GM18519 (cell line): ENCODE data around the gene THUMPD2.

Experiments
- ATAC-seq: cut with Tn5 transposase; IDR thresholded peaks from one replicate; pipeline ENCODE4 v1.9.1; 2021; ENCODE audit warnings: mild to moderate bottlenecking, moderate library complexity; ENCODE audit not compliant: unreplicated experiment, low FRiP score

Gene THUMPD2

DNA sequence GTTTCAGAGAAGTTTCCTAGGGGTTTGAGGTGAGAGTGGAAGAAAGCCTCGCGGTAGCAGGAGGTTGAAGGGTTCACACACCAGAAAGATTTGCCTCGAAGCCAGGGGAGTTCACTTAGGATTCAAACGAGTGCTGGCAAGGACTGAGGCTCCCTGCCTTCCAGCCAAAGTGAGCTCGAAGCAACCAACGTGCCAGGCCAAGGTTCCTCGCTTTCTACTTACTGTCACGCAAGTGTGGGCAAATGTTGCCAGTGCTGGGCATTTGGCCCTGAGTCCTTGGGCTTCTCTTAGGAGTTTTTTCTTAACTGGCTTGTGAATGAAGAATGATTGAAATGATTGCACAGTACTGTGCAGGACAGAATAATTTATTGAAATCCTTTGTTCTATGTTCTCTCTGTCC lies 59.7 kb downstream of the THUMPD2 start:
- no peak for ATAC-seq

DNA sequence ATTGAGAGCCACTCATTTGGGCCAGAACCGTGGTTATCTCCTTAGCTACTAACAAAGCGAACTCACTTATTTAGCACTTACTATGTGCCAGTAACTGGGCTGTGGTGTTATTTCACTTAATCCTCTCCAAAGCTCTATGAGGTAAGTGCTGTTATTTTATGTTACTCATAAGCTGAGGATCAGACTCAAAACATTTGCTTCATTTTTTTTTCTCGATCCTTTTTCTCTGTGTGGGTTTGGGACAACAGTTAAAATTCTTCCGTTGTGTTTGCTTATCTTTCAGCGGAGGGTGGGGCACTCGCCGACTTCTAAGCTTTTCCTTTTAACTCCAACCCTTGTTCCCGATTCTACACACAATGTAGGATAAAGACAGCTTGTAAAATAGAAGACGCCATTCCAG lies 60.6 kb downstream of the THUMPD2 start:
- ATAC-seq, result no peak

DNA sequence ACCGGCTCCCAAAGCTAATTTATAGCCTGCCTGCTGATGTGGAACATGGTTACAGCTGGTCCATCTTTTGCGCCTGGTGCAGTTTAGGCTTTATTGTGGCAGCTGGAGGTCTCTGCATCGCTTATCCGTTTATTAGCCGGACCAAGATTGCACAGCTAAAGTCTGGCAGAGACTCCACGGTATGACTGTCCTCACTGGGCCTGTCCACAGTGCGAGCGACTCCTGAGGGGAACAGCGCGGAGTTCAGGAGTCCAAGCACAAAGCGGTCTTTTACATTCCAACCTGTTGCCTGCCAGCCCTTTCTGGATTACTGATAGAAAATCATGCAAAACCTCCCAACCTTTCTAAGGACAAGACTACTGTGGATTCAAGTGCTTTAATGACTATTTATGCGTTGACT lies 62.0 kb downstream of the THUMPD2 start:
- ATAC-seq, result no peak

DNA sequence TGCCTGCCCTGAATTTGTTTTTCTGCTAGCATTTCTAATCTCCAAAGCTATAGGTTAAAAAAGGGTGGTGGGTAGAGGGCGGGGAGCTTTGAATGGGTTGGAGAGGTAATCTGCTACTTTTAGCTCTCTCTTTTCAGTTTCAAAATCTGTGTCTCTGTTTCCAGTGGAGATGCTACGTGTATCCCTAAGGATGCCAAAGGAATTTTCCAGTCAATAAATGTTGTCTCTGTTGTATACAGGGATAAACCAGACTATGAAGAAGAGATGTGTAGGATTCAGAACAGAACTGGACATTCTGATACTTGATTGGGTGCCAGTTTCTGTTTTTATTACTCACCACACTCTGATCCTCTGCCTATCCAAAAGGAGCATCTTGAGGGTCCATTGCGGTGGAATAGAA lies 63.2 kb downstream of the THUMPD2 start:
- no peak for ATAC-seq

DNA sequence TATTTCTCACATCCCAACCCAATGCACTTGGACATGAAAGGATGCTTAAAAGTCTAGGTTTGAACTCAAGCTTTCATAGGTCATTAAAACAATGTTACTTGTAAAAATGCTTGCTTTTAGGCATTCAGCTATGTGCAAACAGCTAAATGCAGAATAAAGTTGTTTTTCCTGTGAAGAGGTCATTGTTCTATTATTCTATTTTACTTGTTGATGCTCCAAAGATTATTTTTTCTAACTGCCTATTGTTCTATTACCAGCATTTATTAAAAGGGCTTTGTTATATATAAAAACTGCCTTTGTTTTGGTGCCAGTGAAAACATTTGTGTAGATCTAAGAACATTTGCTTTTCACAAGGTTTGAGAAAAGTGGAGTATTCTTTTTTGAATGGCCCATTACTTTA lies 64.0 kb downstream of the THUMPD2 start:
- no peak for ATAC-seq

DNA sequence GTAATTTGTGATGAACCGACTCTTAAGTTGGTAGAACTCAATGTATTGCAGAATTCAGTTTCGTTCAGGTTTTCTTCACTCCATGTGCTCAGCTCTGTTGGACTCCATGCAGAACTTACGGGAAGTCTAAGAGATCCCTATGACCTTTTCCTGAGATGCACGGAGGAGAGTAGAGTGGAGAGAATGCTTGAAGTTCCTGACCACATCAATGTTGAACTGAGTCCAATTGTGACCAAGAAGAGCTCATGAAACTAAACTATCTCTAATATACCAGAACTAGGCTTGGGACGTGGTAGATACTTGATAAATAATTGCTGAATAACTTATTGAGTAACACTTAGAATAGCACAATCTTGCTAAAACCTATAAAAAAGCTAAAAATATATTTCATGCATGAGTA lies 66.1 kb downstream of the THUMPD2 start:
- ATAC-seq, result no peak

DNA sequence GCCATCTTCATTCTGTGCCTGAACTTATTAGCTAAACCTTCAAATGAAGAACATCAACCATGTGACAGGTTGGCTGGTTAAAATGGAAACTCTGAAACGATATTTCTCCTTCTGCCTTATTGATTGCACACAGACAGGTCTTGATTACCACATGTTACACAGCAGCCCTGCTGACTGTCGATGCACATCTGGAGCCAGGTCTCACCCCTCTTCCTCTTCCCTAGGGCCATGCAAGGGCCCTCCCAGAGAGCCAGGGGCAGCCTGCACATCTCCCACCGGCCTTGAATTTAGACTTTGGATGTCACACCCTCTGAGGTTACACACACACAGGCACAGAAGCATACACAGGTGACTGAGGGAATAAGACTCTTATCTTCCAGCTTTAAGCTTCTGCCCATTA lies 68.3 kb downstream of the THUMPD2 start:
- ATAC-seq, result no peak

DNA sequence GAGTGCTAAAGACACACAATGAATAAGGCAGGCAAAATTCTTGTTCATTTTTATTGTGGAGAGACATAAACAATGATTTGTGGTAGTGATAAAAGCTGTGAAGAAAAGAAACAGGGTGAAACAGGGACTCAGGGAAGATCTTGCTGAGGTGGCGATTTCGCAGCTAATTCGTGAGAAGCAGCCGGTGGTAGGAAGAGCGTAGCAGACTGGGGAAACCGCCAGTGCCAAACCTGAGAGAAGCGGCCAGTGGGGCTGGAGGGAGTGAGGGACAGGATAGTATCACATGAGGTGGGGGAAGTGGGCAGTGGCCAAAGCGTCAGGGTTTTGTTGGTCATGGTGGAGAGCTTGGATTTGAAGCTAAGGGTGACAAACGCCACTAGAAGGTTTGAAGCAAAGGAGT lies 71.1 kb downstream of the THUMPD2 start:
- no peak for ATAC-seq

DNA sequence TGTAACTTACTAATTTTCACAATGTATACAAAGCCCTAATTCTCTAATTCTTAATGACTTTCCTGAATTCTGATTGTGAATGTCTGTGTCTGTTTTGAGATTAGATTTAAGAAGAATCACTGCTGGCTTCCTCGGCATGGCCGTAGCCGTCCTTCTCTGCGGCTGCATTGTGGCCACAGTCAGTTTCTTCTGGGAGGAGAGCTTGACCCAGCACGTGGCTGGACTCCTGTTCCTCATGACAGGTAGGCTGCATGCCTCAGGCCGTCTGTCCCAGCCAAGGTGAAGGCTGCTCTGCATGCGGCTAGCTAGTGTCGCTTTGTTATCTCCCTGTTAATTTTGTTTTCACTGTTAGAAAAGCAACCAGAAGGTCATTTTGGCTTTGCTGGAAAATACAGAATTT lies 72.1 kb downstream of the THUMPD2 start:
- ATAC-seq, result no peak

DNA sequence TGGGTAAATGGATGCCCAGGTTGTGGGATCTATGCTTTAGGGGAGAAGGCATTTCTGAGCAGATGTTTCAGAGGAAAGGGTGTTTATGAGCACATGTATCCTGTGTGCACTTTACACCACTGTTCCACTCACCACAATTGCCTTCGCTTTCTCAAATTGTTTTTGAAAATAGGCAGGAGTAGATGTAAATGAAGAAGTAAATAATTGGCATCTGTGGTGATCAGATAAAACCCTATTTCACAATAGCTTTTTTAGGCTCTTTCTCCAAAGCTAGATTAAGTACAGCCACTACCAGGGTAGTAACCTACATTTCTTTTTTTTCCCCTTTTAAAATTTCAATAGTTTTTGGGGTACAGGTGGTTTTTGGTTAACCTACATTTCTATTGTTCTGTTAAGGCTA lies 72.7 kb downstream of the THUMPD2 start:
- ATAC-seq, result no peak

DNA sequence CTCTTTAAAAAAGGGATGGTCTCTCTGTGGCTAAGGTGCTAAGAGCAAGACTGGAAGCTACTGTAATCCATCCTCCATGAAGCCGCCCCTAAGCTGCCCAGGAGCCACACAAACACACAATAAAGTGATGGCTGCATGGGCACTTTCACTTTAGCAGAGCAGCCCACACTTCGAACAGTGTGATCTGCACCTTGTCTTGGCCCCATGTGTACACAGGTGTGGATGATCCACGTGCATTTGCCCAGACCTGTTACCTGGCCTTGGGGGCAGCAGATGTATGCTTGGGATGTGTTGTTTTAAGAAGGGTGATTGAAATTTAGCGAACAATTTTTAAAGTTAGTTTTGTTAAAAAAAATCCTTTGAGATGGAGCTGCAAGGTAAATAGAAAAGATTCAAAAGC lies 73.4 kb downstream of the THUMPD2 start:
- no peak for ATAC-seq

DNA sequence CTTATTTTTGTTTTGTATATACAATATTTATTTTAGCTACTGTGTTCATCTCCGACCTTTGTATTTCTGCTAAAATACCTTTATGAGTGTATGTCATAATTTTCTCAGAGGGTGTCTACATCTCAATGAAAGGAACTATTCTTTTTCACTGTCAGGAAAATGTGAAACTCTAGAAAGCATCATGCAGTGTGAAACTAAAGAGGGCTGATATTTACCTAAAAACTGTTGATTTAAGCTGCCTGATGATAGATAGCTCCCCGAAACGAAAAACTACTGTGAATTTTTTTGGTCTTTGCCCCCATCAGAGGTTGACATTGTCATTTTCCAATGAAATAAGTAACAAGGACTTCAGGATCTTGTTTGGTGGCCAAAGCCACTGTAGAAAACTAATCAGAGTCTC lies 74.5 kb downstream of the THUMPD2 start:
- no peak for ATAC-seq

DNA sequence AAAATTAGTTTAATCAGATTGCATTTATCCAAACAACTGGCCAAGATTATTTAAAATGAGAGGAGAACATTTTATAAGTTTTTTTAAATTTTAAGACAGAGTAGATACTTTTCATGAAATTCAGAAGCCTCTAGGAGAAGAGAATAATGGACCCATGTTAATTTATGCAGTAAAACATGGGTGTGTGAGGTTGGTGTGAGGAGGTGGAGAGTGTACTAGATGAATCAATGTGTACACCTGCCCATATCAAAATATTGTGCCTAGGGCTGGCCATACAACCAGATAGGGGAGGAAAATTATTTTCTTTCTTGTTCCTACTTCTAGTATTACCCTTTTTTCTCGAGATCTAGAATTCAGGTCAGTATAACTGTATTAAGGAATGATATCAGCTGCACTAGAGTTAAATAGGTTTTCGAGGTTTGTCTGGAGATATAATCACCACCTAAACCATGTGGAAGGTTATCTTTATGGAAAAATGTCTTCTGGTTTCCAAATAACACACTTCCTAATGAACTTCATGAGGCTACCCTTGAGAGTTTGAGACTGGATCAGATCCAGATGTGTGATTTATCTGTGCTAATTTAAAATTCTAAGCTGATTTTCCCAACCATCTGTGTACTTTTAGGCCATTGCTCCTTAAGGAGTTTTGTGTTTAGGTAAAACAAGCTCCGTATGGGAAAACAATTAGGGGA lies 75.7 kb downstream of the THUMPD2 start:
- no peak for ATAC-seq

DNA sequence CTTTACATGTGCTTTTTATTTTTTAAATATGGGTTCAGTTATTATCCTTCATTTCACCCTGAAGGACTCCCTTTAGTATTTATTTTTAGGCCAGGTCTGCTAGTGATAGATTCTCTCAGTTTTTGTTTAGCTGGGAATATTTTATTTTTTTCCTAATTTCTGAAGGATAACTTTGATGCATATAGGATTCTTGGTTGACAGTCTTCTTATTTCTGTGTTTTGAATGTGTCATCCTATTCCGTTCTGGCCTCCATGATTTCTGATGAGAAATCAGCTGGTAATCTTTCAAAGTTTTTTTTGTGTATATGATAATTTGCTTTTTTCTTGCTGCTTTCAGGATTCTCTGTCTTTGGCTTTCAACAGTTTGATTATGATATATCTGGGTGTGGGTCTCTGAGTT lies 77.9 kb downstream of the THUMPD2 start:
- ATAC-seq, result no peak

DNA sequence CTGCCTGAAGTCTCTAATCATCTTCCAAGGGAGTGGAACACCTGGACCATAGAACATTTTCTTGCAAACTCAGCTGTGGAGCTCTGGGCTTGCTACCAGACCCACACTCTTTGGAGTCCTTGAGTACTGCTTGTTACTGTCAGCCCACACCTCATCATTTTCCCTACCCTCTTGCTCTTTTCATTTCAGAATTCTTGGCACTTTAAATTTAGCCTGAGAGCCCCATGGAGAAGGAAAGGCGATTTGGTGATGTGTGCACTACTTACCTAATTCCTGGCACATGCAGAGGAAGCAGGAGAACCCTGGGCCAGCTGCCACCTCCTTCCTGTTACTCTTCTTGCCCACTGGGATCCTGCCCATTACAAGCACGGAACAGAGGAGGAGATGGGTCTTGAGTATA lies 81.6 kb downstream of the THUMPD2 start:
- ATAC-seq, result no peak

DNA sequence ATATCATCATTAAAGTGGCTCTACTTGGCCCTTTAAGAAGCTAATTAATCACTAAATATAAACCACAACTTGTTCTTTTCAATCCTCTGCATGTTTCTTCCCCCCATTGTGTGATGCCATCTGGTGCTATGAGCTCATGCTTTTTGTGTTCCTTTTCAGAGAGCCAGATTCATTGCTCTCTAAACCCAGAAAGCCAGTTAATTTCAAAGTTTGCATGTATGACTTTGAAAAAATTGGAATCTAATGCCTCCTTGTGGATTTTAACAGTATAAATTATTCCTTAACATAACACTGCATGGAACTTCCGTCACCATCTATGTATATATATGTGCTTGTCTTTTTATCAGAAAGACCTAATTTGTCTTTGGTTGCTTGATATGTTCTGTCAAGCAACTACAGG lies 82.2 kb downstream of the THUMPD2 start:
- no peak for ATAC-seq

DNA sequence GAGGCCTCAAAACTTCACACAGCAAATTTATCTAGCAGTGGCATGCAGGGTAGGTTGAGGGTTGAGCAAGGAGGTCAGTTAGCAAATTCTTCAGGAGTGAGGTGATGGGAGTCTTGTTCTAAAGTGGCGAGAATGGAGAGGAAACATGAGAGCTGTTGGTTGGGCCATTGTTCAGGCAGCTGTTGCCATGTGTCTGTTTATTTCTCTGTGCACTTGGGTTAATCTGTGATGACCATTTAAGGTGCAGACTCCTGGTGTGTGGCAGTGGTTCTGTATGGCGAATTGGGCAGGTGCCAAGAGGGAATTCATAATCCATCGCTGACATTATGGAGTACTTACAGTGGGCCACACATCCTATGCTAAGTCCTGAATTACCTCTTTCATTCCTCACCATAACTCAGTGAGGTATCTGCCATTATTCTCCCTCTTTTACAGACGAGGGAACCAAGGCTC lies 82.9 kb downstream of the THUMPD2 start:
- ATAC-seq, result no peak

DNA sequence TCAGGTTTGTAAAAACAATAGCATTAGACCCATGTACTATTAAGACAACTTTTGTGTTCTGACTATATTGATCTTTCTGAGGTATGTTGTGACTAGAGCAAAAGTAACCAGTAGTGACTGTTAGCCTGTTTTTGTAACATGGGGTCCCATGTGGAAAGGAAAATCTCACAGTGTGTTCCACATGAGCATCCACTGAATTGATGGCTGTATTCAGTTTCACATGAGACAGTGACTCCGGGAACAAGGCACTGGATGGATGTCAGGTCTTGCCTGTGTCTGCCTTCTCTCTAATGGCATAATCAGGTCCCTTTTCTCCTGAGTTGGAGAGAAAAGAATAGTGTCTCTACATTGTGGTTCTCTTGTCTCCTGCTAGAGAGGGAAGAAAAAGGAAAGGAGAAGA lies 85.8 kb downstream of the THUMPD2 start:
- ATAC-seq, result no peak

DNA sequence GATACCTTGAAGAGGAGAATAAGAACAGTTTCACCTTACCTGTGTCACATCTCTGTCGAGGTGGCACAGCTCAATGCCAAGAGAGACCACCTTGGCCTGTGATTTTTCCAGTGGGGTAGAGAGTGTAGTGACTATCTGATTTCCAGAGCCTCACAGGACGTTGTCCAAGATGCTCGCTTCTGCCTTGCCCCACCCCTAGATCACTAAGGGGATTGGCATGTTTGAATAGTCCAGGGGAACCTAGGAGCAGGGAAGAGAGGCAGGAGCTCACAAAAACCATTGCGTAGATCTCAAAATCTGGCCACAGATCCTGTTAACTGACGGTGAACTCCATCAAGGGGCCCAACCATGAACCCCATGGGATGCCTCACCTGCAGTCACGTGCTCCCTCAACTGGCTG lies 89.2 kb downstream of the THUMPD2 start:
- ATAC-seq, result no peak

DNA sequence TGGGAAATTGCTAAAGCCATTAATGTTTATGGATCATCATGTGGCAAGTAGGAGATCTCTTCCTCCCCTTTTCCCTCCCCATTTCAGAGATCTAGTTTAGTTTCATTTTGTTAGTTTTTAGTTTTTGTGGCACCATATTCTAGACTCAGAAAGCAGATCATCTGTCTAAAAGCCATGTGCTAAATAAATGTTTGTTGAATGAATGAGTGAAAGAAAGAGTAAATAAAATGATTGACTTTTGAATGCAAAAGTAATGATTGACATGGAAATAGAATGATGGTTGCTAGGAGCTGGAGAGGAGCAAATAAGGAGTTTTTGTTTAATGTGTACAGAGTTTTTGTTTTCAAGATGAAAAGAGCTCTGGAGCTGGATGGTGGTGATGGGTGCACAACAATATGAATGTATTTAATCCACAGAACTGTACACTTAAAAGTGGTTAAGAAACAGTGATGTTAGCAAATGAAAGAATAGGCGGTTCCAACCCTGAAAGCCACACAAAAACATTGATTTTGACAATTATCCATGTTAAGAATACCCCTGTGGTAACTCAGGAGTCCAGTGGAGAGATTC lies 89.7 kb downstream of the THUMPD2 start:
- no peak for ATAC-seq

DNA sequence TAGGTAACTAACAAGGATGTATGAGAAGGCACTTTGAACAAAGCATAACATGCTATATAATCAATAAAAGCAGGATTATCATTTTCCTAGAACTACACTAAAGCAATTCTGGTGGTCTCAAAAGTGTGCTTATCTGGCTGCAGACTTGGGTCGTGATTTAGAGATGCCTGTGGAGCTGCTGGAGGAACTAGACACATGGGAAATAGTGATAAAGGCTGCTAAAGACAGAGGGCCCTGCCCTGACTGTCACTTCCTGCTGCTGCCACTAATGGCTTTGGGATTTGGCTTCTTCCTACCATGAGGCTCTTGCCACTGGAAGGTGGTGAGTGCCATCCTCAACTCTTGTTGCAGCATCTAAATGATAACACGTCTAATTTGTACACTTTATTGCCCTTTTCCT lies 90.9 kb downstream of the THUMPD2 start:
- ATAC-seq, result no peak

DNA sequence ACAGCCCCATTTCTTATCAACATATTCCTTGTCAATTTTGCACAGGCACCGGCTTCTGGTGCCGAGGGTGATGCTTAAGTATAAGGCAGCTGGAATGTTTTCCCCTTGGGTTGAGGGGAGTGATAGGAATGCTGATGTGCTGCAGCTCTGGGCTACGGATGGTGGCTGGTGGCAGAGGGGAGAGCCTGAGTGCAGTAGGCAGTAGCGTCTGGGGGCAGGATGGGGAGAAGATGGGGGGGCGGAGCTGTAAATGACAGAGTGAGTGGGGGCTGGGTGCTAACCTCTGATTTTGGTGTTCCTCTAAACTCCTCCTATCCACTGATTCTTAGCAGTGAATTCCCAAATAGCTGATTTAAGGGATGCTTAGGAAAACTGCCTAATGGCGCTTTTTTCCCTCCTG lies 92.6 kb downstream of the THUMPD2 start:
- ATAC-seq, result no peak
